H1 (cell line): ENCODE measurements around the gene LRRC46. TPM values are rescaled to one million over a fixed set of nuclear protein-coding genes. Genes with fewer than 3 reads are reported as not detected.

ENCODE experiments used
- CTCF ChIA-PET: fragments of 300-600 bp; sonication (Branson Sonifier 250); formaldehyde crosslinking; loops from one replicate; lab custom pipeline; 2021; ENCODE audit not compliant: partially characterized antibody; lab: Charles Lee
- POLR2A ChIA-PET: fragments of 300-600 bp; sonication (Branson Sonifier 250); formaldehyde crosslinking; loops from one replicate; lab custom pipeline; 2021; ENCODE audit warnings: inconsistent platforms; ENCODE audit not compliant: partially characterized antibody; lab: Charles Lee
- DNase-seq, 2 experiments: peaks; one replicate each; pipeline versions ENCODE4 v3.0.0 to v3.0.0-alpha.2; 2010 to 2022; ENCODE audit warnings: low spot score in 2 of 2, low read depth in 1 of 2, mixed read lengths in 1 of 2
- FAIRE-seq: peaks from 2 replicates; lab custom pipeline; 2011; peaks lifted over from hg19 to GRCh38; lab: Jason Lieb, UNC
- H2AFZ ChIP-seq: 2 replicates; pipeline ENCODE4 v1.8.1; 2012; ENCODE audit warnings: low read length, inconsistent platforms
- H2AK5ac ChIP-seq: 2 replicates; pipeline ENCODE4 v1.6.1; 2013; ENCODE audit warnings: low read depth, low read length
- H2BK120ac ChIP-seq: replicated peaks from 2 replicates; pipeline ENCODE3; 2013; ENCODE audit warnings: low read depth, low read length, inconsistent platforms
- H2BK12ac ChIP-seq: 2 replicates; pipeline ENCODE4 v1.6.1; 2013; ENCODE audit warnings: low read depth, low read length
- H2BK15ac ChIP-seq: 2 replicates; pipeline ENCODE4 v1.6.1; 2013; ENCODE audit warnings: low read length
- H2BK20ac ChIP-seq: 2 replicates; pipeline ENCODE4 v1.6.1; 2013; ENCODE audit warnings: low read length
- H2BK5ac ChIP-seq: 2 replicates; pipeline ENCODE4 v1.6.1; 2013; ENCODE audit warnings: low read depth, low read length
- H3K14ac ChIP-seq: 2 replicates; pipeline ENCODE4 v1.6.1; 2013; ENCODE audit warnings: inconsistent platforms; ENCODE audit not compliant: insufficient read length
- H3K18ac ChIP-seq: 2 replicates; pipeline ENCODE4 v1.6.1; 2013; ENCODE audit warnings: low read length; ENCODE audit errors: extremely low read depth
- H3K23ac ChIP-seq: 2 replicates; pipeline ENCODE4 v1.6.1; 2013; ENCODE audit warnings: inconsistent platforms; ENCODE audit not compliant: insufficient read length
- H3K23me2 ChIP-seq: 2 replicates; pipeline ENCODE4 v1.6.1; 2013; ENCODE audit warnings: low read depth, low read length
- H3K27ac ChIP-seq: 2 replicates; pipeline ENCODE4 v1.6.1; 2011; ENCODE audit warnings: low read depth, low read length, inconsistent platforms
- H3K27me3 ChIP-seq, 4 experiments: replicated peaks in 1 of 4; 1 replicate in 1 of 4; 2 replicates in 3 of 4; pipeline versions ENCODE4 v1.6.1 to v1.8.1; 2011 to 2013; ENCODE audit warnings: low read length in 3 of 4, mild to moderate bottlenecking in 3 of 4, inconsistent platforms in 2 of 4, mixed read lengths in 2 of 4, moderate library complexity in 1 of 4; ENCODE audit not compliant: control insufficient read depth in 3 of 4, insufficient read depth in 3 of 4; ENCODE audit errors: extremely low read depth in 1 of 4
- H3K36me3 ChIP-seq, 4 experiments: 2 replicates each; pipeline versions ENCODE4 v1.6.1 to v1.8.1; 2011 to 2013; ENCODE audit warnings: mild to moderate bottlenecking in 4 of 4, low read length in 3 of 4, moderate library complexity in 2 of 4, control low read depth in 1 of 4, inconsistent platforms in 1 of 4; ENCODE audit not compliant: insufficient read depth in 4 of 4, control insufficient read depth in 2 of 4
- H3K4ac ChIP-seq: replicated peaks from 2 replicates; pipeline ENCODE3; 2013; ENCODE audit warnings: low read length, low read depth, mixed read lengths, inconsistent platforms; ENCODE audit not compliant: insufficient read length
- H3K4me1 ChIP-seq, 4 experiments: replicated peaks in 1 of 4; 1 replicate in 1 of 4; 2 replicates in 3 of 4; pipeline versions ENCODE4 v1.6.1 to v1.8.1; 2011 to 2013; ENCODE audit warnings: low read length in 3 of 4, inconsistent platforms in 2 of 4, mixed read lengths in 1 of 4; ENCODE audit not compliant: insufficient read depth in 4 of 4, control insufficient read depth in 3 of 4
- H3K4me2 ChIP-seq, 2 experiments: 2 replicates each; pipeline versions ENCODE4 v1.6.1 to v1.8.1; 2011 to 2013; ENCODE audit warnings: low read depth in 2 of 2, low read length in 2 of 2, control low read depth in 1 of 2, inconsistent platforms in 1 of 2, mild to moderate bottlenecking in 1 of 2; ENCODE audit not compliant: insufficient read depth in 1 of 2
- H3K4me3 ChIP-seq, 4 experiments: fragments of 200-600, 300-600 bp in 1 of 4; sonication (generic), shearing (Covaris generic), sonication (Bioruptor Twin) in 1 of 4; 2 replicates each; pipeline versions ENCODE4 v1.5.1 to v1.8.1; 2011 to 2016; ENCODE audit warnings: low read length in 4 of 4, low read depth in 3 of 4, control low read depth in 2 of 4, inconsistent platforms in 2 of 4, mild to moderate bottlenecking in 2 of 4, mixed read lengths in 1 of 4, moderate library complexity in 1 of 4; ENCODE audit not compliant: insufficient read depth in 2 of 4; ENCODE audit errors: extremely low read depth in 1 of 4
- H3K56ac ChIP-seq: replicated peaks from 2 replicates; pipeline ENCODE3; 2013; ENCODE audit warnings: low read depth, mild to moderate bottlenecking, mixed read lengths, low read length, inconsistent platforms; ENCODE audit not compliant: insufficient read length
- H3K79me1 ChIP-seq: 2 replicates; pipeline ENCODE4 v1.6.1; 2013; ENCODE audit warnings: low read depth, low read length, control low read depth
- H3K79me2 ChIP-seq, 2 experiments: 2 replicates each; pipeline versions ENCODE4 v1.6.1 to v1.8.1; 2012 to 2013; ENCODE audit warnings: low read length in 2 of 2, mild to moderate bottlenecking in 2 of 2, inconsistent platforms in 1 of 2; ENCODE audit not compliant: insufficient read depth in 2 of 2, control insufficient read depth in 1 of 2
- H3K9ac ChIP-seq, 4 experiments: replicated peaks in 1 of 4; 1 replicate in 1 of 4; 2 replicates in 3 of 4; pipeline versions ENCODE4 v1.6.1 to v1.8.1; 2011 to 2013; ENCODE audit warnings: low read depth in 3 of 4, low read length in 3 of 4, control low read depth in 2 of 4, mild to moderate bottlenecking in 2 of 4, moderate library complexity in 2 of 4, inconsistent platforms in 1 of 4; ENCODE audit errors: extremely low read depth in 1 of 4
- H3K9me3 ChIP-seq, 2 experiments: 2 replicates each; pipeline versions ENCODE4 v1.6.1 to v1.8.1; 2012 to 2013; ENCODE audit warnings: mild to moderate bottlenecking in 2 of 2, moderate library complexity in 2 of 2, control low read depth in 1 of 2, inconsistent platforms in 1 of 2, low read depth in 1 of 2, low read length in 1 of 2, mixed read lengths in 1 of 2; ENCODE audit not compliant: insufficient read depth in 2 of 2
- H4K20me1 ChIP-seq, 2 experiments: replicated peaks in 1 of 2; 2 replicates each; pipeline versions ENCODE3 to v1.8.1; 2011 to 2013; ENCODE audit warnings: inconsistent platforms in 2 of 2, low read length in 2 of 2, mild to moderate bottlenecking in 1 of 2; ENCODE audit not compliant: insufficient read depth in 2 of 2, control insufficient read depth in 1 of 2
- H4K5ac ChIP-seq: 2 replicates; pipeline ENCODE4 v1.6.1; 2013; ENCODE audit warnings: low read length, low read depth, mixed read lengths, inconsistent platforms; ENCODE audit not compliant: insufficient read length
- H4K8ac ChIP-seq: 2 replicates; pipeline ENCODE4 v1.8.0; 2013; ENCODE audit warnings: mild to moderate bottlenecking, moderate library complexity, low read length, inconsistent platforms; ENCODE audit not compliant: insufficient read depth; ENCODE audit errors: extremely low read depth
- H4K91ac ChIP-seq: replicated peaks from 2 replicates; pipeline ENCODE3; 2013; ENCODE audit warnings: low read length, mixed read lengths, inconsistent platforms; ENCODE audit not compliant: insufficient read length
- EGR1 ChIP-seq: IDR thresholded peaks from 2 replicates; pipeline ENCODE4 v1.6.1; 2011; ENCODE audit warnings: low read depth, low read length, borderline replicate concordance
- KDM4A ChIP-seq: IDR thresholded peaks from one replicate; pipeline ENCODE4 v1.7.1; 2012; ENCODE audit warnings: low read depth, mild to moderate bottlenecking, moderate library complexity, low read length, inconsistent platforms; ENCODE audit not compliant: severe bottlenecking
- KDM5A ChIP-seq: fragments of 200-600 bp; IDR thresholded peaks from 2 replicates; pipeline ENCODE4 v1.7.1; 2012; ENCODE audit warnings: mild to moderate bottlenecking, low read length, inconsistent platforms, mixed read lengths
- PHF8 ChIP-seq: fragments of 200-600 bp; sonication (generic); conservative IDR thresholded peaks from 2 replicates; pipeline ENCODE4 v1.7.1; 2012; ENCODE audit warnings: low read depth, mild to moderate bottlenecking, inconsistent platforms, low read length, moderate library complexity
- SIN3A ChIP-seq, 2 experiments: IDR thresholded peaks in 1 of 2; conservative IDR thresholded peaks in 1 of 2; 2 replicates each; pipeline ENCODE4 v1.6.1; 2011 to 2012; ENCODE audit warnings: low read length in 2 of 2, improper control_type of control experiment in 1 of 2, low read depth in 1 of 2, mild to moderate bottlenecking in 1 of 2
- SP2 ChIP-seq: IDR thresholded peaks from 2 replicates; pipeline ENCODE4 v1.6.1; 2012; ENCODE audit warnings: mild to moderate bottlenecking, low read length, inconsistent platforms
- TAF1 ChIP-seq: IDR thresholded peaks from 2 replicates; pipeline ENCODE4 v1.6.1; 2011; ENCODE audit warnings: mild to moderate bottlenecking, low read depth, low read length
- WGBS, 2 experiments: shearing (Covaris generic) in 1 of 2; methylation state at CpG; one replicate each; pipeline versions ENCODE4 v1.1.6 to v1.1.7; 2013 to 2015; ENCODE audit warnings: low lambda C conversion rate in 2 of 2, mixed read lengths in 2 of 2, inconsistent platforms in 1 of 2, low coverage in 1 of 2, missing lambda C conversion rate in 1 of 2; ENCODE audit not compliant: insufficient replicate concordance in 2 of 2, insufficient coverage in 1 of 2, insufficient read length in 1 of 2; ENCODE audit errors: extremely low coverage in 1 of 2, missing lambda C conversion rate in 1 of 2; 5-methylcytosine and 5-hydroxymethylcytosine counted together
- long read RNA-seq, 2 experiments: library from RNA in 1 of 2; library from capped mRNA in 1 of 2; stranded (forward); transcript quantifications; one replicate each; pipeline ENCODE4 v2.0.0, GENCODE V29; 2021; ENCODE audit warnings: inconsistent platforms in 1 of 2
- polyA minus RNA-seq, 3 experiments: library from RNA; depleted of rRNA, polyadenylated mRNA; stranded (reverse); fragments of >200 nt; gene quantifications; 1 replicate in 2 of 3; 2 replicates in 1 of 3; pipeline ENCODE4 v1.2.3, GENCODE V29; 2011
- polyA plus RNA-seq, 7 experiments: library from polyadenylated mRNA; depleted of rRNA in 3 of 7; stranded (reverse) in 5 of 7; unstranded in 2 of 7; fragments of >200 nt in 5 of 7; fragments of 200-250 nt in 2 of 7; gene quantifications; 1 replicate in 5 of 7; 2 replicates in 1 of 7; 4 replicates in 1 of 7; pipeline versions ENCODE4 v1.2.1 to v1.2.3, GENCODE V29; 2011 to 2013; ENCODE audit warnings: missing spikeins in 2 of 7, mixed read lengths in 2 of 7
- total RNA-seq: library from RNA; stranded (reverse); fragmentation: NEBNext Ultra II Directional; extraction: Animal tissue kit (Norgen Biotek cat#: 25700); gene quantifications from 2 replicates; pipeline ENCODE4 v1.2.1, GENCODE V29; 2021

LRRC46 gene
- total RNA-seq (0.36 TPM in 1 of 2 replicates, not detected in the other), polyA plus RNA-seq (2011; rRNA removed) (0.16 and 0.18 TPM in 2 replicates), polyA minus RNA-seq (2011; rRNA and poly(A)+ RNA removed) (0.17 and 0.25 TPM in 2 replicates)
- 0.25 TPM for polyA plus RNA-seq (2011; cell fraction: cytosol; rRNA removed)
- polyA plus RNA-seq (2011; cell fraction: nucleus; rRNA removed): 0.07 TPM
- 0.36 to 0.72 TPM (median 0.59 TPM) in 4 replicates for polyA plus RNA-seq (2012, experiment 1 of 2)
- polyA plus RNA-seq (2012, experiment 2 of 2): 0.41 TPM
- 0.30 TPM for polyA plus RNA-seq (2013, experiment 1 of 2)
- 0.26 TPM for polyA plus RNA-seq (2013, experiment 2 of 2)
- polyA minus RNA-seq (2011; cell fraction: cytosol; rRNA and poly(A)+ RNA removed): not detected
- polyA minus RNA-seq (2011; cell fraction: nucleus; rRNA and poly(A)+ RNA removed): not detected
- long read RNA-seq, experiment 1: 0 reads
- long read RNA-seq, experiment 2: 0 reads

- CTCF ChIA-PET: interaction anchor here (0.9 to 3.0 kb wide), 12 partner anchors 8 to 115 kb away, joined by 3 to 21 read pairs (median 4); partner anchors contain the start of genes SCRN2 and TBX21
- DNase-seq (peak; percentile 78 to 94), FAIRE-seq (no peak)
- TF ChIP-seq SIN3A (conservative IDR thresholded peaks at IDR 0.05 in 1 of 2, IDR thresholded peaks at IDR 0.05 in 1 of 2; ENCODE audit: low read depth in 1 of 2, low read length in 2 of 2): peak; percentile 65 to 83; a peak in 3 of 4 replicates
- TF ChIP-seq KDM5A: peak; percentile 75
- no peak for TF ChIP-seq SP2
- TF ChIP-seq TAF1: peak; percentile 83
- peak; percentile 51 for TF ChIP-seq KDM4A
- peak; percentile 93 for TF ChIP-seq PHF8
- peak; percentile 70; the same call in 1 of the 2 replicates for TF ChIP-seq EGR1
These were observed at the start of gene LRRC46, which contains the start of gene MRPL10 for GRCh38 chr17:47831003-47831933. TSS of gene LRRC46 (plus strand) at chr17:47831670. CDS start at chr17:47831990, 320 bp downstream. TSS of gene MRPL10 (minus strand) at chr17:47831541. CDS start at chr17:47831511, 30 bp downstream.

More at GRCh38 chr17:47831003-47831933, at the start of gene LRRC46, which contains the start of gene MRPL10:
- Histone ChIP-seq H3K27me3 (no peaks in the 10 kb centered on the region), H3K27ac (peak within 1 kb of the TSS; percentile 50), H2BK20ac (no peak within 1 kb of the TSS), H3K9ac (peak within 1 kb of the TSS in 3 of 4 experiments; percentile 76 to 96 (median 78); a peak in 6 of 7 replicates), H3K14ac (no peak within 1 kb of the TSS), H2BK15ac (no peak within 1 kb of the TSS), H4K8ac (peak within 1 kb of the TSS; percentile 89; the same call in 1 of the 2 replicates), H4K5ac (peak within 1 kb of the TSS; percentile 51), H2AK5ac (no peak within 1 kb of the TSS), H3K56ac (peak within 1 kb of the TSS; percentile 1), H3K79me2 (peaks cover 2 to 14% of the 10 kb centered on the region in 2 experiments), H2BK120ac (no peak within 1 kb of the TSS), H3K4me2 (peak within 1 kb of the TSS; percentile 68 to 93), H3K23ac (no peak within 1 kb of the TSS), H3K36me3 (peaks cover 5 to 25% (median 18%) of the 10 kb centered on the region in 4 experiments; a peak in 7 of 8 replicates), H3K4me1 (peaks cover 0 to 6% (median 2%) of the 10 kb centered on the region in 4 experiments; a peak in 4 of 7 replicates), H4K91ac (no peak within 1 kb of the TSS), H4K20me1 (no peaks in the 10 kb centered on the region), H2BK12ac (no peak within 1 kb of the TSS), H3K9me3 (no peaks in the 10 kb centered on the region), H3K23me2 (peaks cover 3% of the 10 kb centered on the region; the same call in 1 of the 2 replicates), H3K79me1 (no peaks in the 10 kb centered on the region), H3K4me3 (peak within 1 kb of the TSS; percentile 86 to 99 (median 98)), H2AFZ (peak within 1 kb of the TSS; percentile 78), H3K18ac (no peak within 1 kb of the TSS; the same call in 1 of the 2 replicates), H2BK5ac (peak within 1 kb of the TSS; percentile 73; the same call in 1 of the 2 replicates), H3K4ac (peak within 1 kb of the TSS; percentile 1)
- WGBS, 2 experiments: 1% methylated on average over 42 of the region's 42 CpGs; no CpG with 5 or more reads in 1 of the 2 experiments
- POLR2A ChIA-PET: interaction anchor here (0.7 to 2.8 kb wide), 13 partner anchors 9 to 157 kb away, joined by 3 to 10 read pairs (median 4); partner anchors contain the start of genes OSBPL7, PRR15L, SCRN2 and SP2
